ENCODE results near the gene DNAJC5G. TPM values are rescaled to one million over a fixed set of nuclear protein-coding genes. Genes with fewer than 3 reads are reported as not detected.

The DNAJC5G gene
- total and polyA plus RNA-seq, 2 of the 13 experiments (the other 11 are each of a cell fraction or from before 2014, with no cell fraction given): 0.05 TPM; not detected in 1

- no peak for TF ChIP-seq E2F2 (CRISPR knock-in tag; IDR thresholded peaks at IDR 0.05; ENCODE audit: borderline replicate concordance)
- no peak for TF ChIP-seq RFX5 (IDR thresholded peaks at IDR 0.05; ENCODE audit: low read depth, low read length)
- no peak for TF ChIP-seq MTA3 (CRISPR knock-in tag; IDR thresholded peaks at IDR 0.05)
- TF ChIP-seq ZNF782 (CRISPR knock-in tag; IDR thresholded peaks at IDR 0.05; ENCODE audit: borderline replicate concordance): 0 out of 2 replicates have a peak, but pooled peaks have one; percentile 68
- no peak for TF ChIP-seq SP1 (IDR thresholded peaks at IDR 0.05)
- peak; percentile 79 for TF ChIP-seq SP1 (CRISPR knock-in tag; IDR thresholded peaks at IDR 0.05)
- no peak for TF ChIP-seq ZNF619 (CRISPR knock-in tag; IDR thresholded peaks at IDR 0.05)
- TF ChIP-seq MXD4 (CRISPR knock-in tag; IDR thresholded peaks at IDR 0.05): 0 out of 2 replicates have a peak, but pooled peaks have one; percentile 78
- TF ChIP-seq SOX5 (CRISPR knock-in tag; IDR thresholded peaks at IDR 0.05; ENCODE audit: borderline replicate concordance): peak; percentile 33; the same call in 1 of the 2 replicates
- no peak for TF ChIP-seq RCOR2 (CRISPR knock-in tag; IDR thresholded peaks at IDR 0.05)
- TF ChIP-seq HDAC1 (CRISPR knock-in tag; IDR thresholded peaks at IDR 0.05): peak; percentile 54
- TF ChIP-seq ZSCAN30 (CRISPR knock-in tag; IDR thresholded peaks at IDR 0.05): no peak
- TF ChIP-seq AFF4 (CRISPR knock-in tag; IDR thresholded peaks at IDR 0.05): no peak
- TF ChIP-seq TBP (CRISPR knock-in tag; IDR thresholded peaks at IDR 0.05): no peak
- peak; percentile 78; the same call in 1 of the 2 replicates for TF ChIP-seq ZNF724P (CRISPR knock-in tag; IDR thresholded peaks at IDR 0.05; ENCODE audit: borderline replicate concordance)
- TF ChIP-seq ZNF747 (CRISPR knock-in tag; IDR thresholded peaks at IDR 0.05; ENCODE audit: borderline replicate concordance): peak; percentile 67; the same call in 1 of the 2 replicates
- peak; percentile 50; the same call in 1 of the 2 replicates for TF ChIP-seq ZNF674 (CRISPR knock-in tag; IDR thresholded peaks at IDR 0.05; ENCODE audit: low read depth)
- TF ChIP-seq RXRA (CRISPR knock-in tag; IDR thresholded peaks at IDR 0.05): peak; percentile 86
- TF ChIP-seq, protein P1, sequence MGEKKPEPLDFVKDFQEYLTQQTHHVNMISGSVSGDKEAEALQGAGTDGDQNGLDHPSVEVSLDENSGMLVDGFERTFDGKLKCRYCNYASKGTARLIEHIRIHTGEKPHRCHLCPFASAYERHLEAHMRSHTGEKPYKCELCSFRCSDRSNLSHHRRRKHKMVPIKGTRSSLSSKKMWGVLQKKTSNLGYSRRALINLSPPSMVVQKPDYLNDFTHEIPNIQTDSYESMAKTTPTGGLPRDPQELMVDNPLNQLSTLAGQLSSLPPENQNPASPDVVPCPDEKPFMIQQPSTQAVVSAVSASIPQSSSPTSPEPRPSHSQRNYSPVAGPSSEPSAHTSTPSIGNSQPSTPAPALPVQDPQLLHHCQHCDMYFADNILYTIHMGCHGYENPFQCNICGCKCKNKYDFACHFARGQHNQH (CRISPR knock-in tag; IDR thresholded peaks at IDR 0.05): 0 out of 2 replicates have a peak, but pooled peaks have one; percentile 59
- TF ChIP-seq ZBTB49 (CRISPR knock-in tag; IDR thresholded peaks at IDR 0.05; ENCODE audit: borderline replicate concordance): no peak
- TF ChIP-seq ETV6 (CRISPR knock-in tag; conservative IDR thresholded peaks at IDR 0.05): no peak
- peak; percentile 83 for TF ChIP-seq ZNF607 (CRISPR knock-in tag; IDR thresholded peaks at IDR 0.05; ENCODE audit: borderline replicate concordance)
Observed at GRCh38 chr2:27264753-27265535, 10.3 kb upstream of the DNAJC5G start (continued).
